Esophagus muscularis mucosa (tissue), 4 donors: ENCODE data around the gene CCDC177. TPM values are rescaled to one million over a fixed set of nuclear protein-coding genes. Genes with fewer than 3 reads are reported as not detected.
A peak's percentile ranks its signal among the peaks of the same experiment; 100 is the strongest.

ENCODE experiments used
- DNase-seq: peaks from one replicate; pipeline ENCODE4 v3.0.0-alpha.2; 2017; ENCODE audit errors: extremely low spot score
- H3K27ac ChIP-seq, 4 donors: fragments of 200-600 bp; sonication (generic); replicated peaks in 1 of 4; 1 replicate in 3 of 4; 2 replicates in 1 of 4; pipeline ENCODE4 v1.5.1; 2016 to 2019; ENCODE audit warnings: mild to moderate bottlenecking in 1 of 4
- H3K27me3 ChIP-seq, 4 donors: fragments of 200-600 bp; sonication (generic); one replicate each; pipeline versions ENCODE4 v1.5.1 to v1.6.0; 2016 to 2019
- H3K36me3 ChIP-seq, 4 donors: fragments of 200-600 bp; sonication (generic); one replicate each; pipeline ENCODE4 v1.5.1; 2016 to 2019
- H3K4me1 ChIP-seq, 4 donors: fragments of 200-600 bp; sonication (generic); one replicate each; pipeline ENCODE4 v1.5.1; 2016 to 2019
- H3K4me3 ChIP-seq, 4 donors: fragments of 200-600 bp; sonication (generic); 1 replicate in 2 of 4; 2 replicates in 2 of 4; pipeline ENCODE4 v1.5.1; 2016 to 2019; ENCODE audit warnings: mild to moderate bottlenecking in 4 of 4, moderate library complexity in 1 of 4
- H3K9me3 ChIP-seq, 4 donors: fragments of 200-600 bp; sonication (generic); 1 replicate in 3 of 4; 2 replicates in 1 of 4; pipeline ENCODE4 v1.5.1; 2016 to 2019
- EP300 ChIP-seq: sonication (generic); formaldehyde crosslinking; IDR thresholded peaks from one replicate; pipeline ENCODE4 v1.6.1; 2017; ENCODE audit warnings: antibody characterized with exemption
- POLR2A ChIP-seq: fragments of 450-650 bp; IDR thresholded peaks from one replicate; pipeline ENCODE4 v1.6.1; 2017; ENCODE audit warnings: antibody characterized with exemption, moderate library complexity, mild to moderate bottlenecking, low read depth
- POLR2AphosphoS5 ChIP-seq, 2 donors: sonication (generic); formaldehyde crosslinking; IDR thresholded peaks; one replicate each; pipeline ENCODE4 v1.6.1; 2017; ENCODE audit warnings: antibody characterized with exemption in 2 of 2
- WGBS: methylation state at CpG from one replicate; pipeline ENCODE4 v1.1.5; 2018; 5-methylcytosine and 5-hydroxymethylcytosine counted together
- intact Hi-C: fragments of 100-400 bp; cut with DNase I; formaldehyde crosslinking; loops from one replicate; pipeline ENCODE4 v1.15.1; 2023
- total RNA-seq, 4 donors: library from RNA; depleted of rRNA; stranded (reverse); fragments of >200 nt; gene quantifications; one replicate each; pipeline versions ENCODE4 v1.1.0 to v1.2.1, GENCODE V29; 2016
- TF ChIP-seq, protein P1 (sequence below), 3 experiments: fragments of 200-600 bp in 2 of 3; fragments of 450-650 bp in 1 of 3; sonication (generic) in 2 of 3; IDR thresholded peaks; one replicate each; pipeline ENCODE4 v1.5.1; 2017 to 2019; ENCODE audit warnings: antibody characterized with exemption in 3 of 3, mild to moderate bottlenecking in 2 of 3, moderate library complexity in 1 of 3

CCDC177 gene
- total RNA-seq, 4 donors from 2014 or later = not detected

DNA sequence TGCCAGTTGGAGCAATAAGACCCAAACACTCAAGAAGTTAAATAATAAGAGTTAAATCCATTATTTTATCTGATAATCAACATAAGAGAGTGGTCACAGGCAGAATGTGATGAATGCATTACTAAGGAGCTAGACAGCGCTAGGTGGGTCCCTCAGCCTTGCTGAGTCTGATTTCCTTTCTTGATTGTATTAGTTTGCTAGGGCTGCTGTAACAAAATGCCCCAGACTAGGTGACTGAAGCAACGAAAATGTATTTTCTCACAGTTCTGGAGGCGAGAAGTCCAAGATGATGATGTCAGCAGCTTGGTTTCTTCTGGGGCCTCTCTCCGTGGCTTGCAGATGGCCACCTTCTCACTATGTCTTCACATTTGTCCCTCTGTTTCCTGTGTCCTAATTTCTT is 8.2 kb upstream of the CCDC177 start:
- no peaks in the 10 kb centered on the region for H3K9me3 ChIP-seq
- DNase-seq = no peak
- H3K36me3 ChIP-seq = no peaks in the 10 kb centered on the region
- H3K27me3 ChIP-seq = peaks cover 0 to 16% (median 0%) of the 10 kb centered on the region in 4 donors
- TF ChIP-seq, protein P1, sequence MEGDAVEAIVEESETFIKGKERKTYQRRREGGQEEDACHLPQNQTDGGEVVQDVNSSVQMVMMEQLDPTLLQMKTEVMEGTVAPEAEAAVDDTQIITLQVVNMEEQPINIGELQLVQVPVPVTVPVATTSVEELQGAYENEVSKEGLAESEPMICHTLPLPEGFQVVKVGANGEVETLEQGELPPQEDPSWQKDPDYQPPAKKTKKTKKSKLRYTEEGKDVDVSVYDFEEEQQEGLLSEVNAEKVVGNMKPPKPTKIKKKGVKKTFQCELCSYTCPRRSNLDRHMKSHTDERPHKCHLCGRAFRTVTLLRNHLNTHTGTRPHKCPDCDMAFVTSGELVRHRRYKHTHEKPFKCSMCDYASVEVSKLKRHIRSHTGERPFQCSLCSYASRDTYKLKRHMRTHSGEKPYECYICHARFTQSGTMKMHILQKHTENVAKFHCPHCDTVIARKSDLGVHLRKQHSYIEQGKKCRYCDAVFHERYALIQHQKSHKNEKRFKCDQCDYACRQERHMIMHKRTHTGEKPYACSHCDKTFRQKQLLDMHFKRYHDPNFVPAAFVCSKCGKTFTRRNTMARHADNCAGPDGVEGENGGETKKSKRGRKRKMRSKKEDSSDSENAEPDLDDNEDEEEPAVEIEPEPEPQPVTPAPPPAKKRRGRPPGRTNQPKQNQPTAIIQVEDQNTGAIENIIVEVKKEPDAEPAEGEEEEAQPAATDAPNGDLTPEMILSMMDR (IDR thresholded peaks at IDR 0.05) = no peak
- TF ChIP-seq POLR2A (no peak), POLR2AphosphoS5 (IDR thresholded peaks at IDR 0.05) (no peak), EP300 (no peak)
- 90% methylated on average over 4 of the region's 4 CpGs for WGBS
- H3K4me1 ChIP-seq = peaks cover 0 to 13% (median 10%) of the 10 kb centered on the region in 4 donors
- H3K27ac ChIP-seq = no peak overlapping the region
- intact Hi-C loops = no loop called here
- no peak overlapping the region for H3K4me3 ChIP-seq

DNA sequence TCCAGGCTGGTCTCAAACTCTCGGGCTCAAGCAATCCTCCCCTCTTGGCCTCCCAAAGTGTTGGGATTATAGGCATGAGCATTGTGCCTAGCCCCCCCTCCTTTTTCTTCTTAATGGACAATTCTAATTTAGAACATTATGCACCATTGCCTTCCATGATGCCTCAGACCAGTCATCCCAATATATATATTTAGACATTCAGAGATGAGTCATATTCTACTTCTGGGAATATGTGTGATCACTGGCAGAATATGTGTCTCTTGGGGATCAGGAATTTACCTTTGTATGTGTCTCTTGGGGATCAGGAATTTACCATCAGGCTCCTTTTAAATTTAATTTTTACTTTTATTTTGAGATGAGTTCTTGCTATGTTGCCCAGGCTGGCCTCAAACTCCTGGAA is 7.5 kb upstream of the CCDC177 start:
- Histone ChIP-seq H3K4me3 (no peak overlapping the region), H3K27ac (no peak overlapping the region), H3K4me1 (peaks cover 0 to 13% (median 10%) of the 10 kb centered on the region in 4 donors), H3K36me3 (no peaks in the 10 kb centered on the region), H3K9me3 (no peaks in the 10 kb centered on the region), H3K27me3 (peaks cover 0 to 17% (median 0%) of the 10 kb centered on the region in 4 donors)
- intact Hi-C loops = no loop called here
- TF ChIP-seq POLR2A (no peak), EP300 (no peak), POLR2AphosphoS5 (IDR thresholded peaks at IDR 0.05) (no peak)
- TF ChIP-seq, protein P1 (IDR thresholded peaks at IDR 0.05) = no peak
- DNase-seq = no peak
- 100% methylated on average over 1 of the region's 1 CpG for WGBS

DNA sequence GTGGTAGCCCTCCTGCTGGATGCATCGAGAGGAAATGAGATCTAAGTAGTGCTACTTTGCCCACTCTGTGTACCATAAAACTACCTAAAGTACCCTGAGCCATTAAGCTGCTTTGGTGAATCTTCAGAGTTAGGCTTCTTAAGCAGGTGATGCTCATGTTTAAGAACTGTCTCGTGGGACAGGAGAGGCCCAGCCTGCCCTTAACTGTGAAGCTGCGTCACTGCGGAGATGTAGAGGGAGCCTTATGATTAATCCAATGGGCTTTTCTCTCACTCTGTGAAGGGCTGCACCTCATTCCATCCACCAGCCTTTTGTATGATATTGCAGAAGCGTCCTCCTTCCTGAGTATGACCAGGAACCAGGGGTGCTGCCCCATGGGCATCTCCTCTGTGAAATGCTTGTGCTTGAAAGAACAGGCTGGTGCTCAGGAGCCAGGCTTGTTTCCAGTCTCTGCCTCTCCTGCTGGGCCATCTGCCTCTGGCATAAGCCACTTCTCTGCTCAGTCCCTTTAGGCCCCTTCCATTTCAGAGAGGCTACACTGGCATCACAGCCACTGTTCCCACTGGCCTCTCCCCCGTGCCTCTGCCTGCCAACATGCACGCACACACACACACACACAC is 6.8 kb upstream of the CCDC177 start:
- Histone ChIP-seq H3K9me3 (no peaks in the 10 kb centered on the region), H3K27me3 (peaks cover 0 to 25% (median 0%) of the 10 kb centered on the region in 4 donors), H3K4me3 (no peak overlapping the region), H3K27ac (no peak overlapping the region), H3K36me3 (no peaks in the 10 kb centered on the region), H3K4me1 (peaks cover 0 to 12% (median 8%) of the 10 kb centered on the region in 4 donors)
- intact Hi-C loops = no loop called here
- DNase-seq = no peak
- 86% methylated on average over 7 of the region's 7 CpGs for WGBS
- TF ChIP-seq POLR2AphosphoS5 (IDR thresholded peaks at IDR 0.05) = no peak
- TF ChIP-seq EP300 = no peak
- TF ChIP-seq POLR2A = no peak
- TF ChIP-seq, protein P1 (IDR thresholded peaks at IDR 0.05) = no peak

DNA sequence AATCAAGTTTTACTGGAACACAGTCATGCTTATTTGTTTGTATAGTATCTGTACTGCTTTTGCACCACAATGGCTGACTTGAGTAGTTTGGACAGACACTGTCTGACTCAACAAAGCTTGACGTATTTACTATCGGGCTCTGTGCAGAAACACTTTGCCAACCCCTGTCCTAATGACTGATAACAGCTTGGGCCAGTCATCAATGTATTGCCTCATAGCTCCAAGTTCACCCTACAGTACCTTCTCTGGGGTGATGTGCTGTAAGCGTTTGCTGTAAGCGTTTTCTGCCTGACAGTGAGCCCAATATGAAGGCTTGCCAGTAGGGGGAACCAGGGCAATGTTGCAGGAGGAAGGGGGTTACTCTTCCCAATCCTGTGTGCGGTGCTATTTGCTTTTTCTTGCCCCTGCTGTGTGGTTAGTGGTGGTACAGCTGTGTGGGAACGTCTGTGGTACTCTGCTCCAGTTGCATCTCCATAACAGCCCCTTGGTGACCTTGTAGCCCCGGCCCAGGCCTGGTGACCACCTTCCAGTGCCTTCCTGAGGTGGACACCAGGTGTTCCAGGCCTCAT is 5.4 kb upstream of the CCDC177 start:
- Histone ChIP-seq H3K27me3 (peaks cover 0 to 39% (median 6%) of the 10 kb centered on the region in 4 donors), H3K36me3 (no peaks in the 10 kb centered on the region), H3K4me3 (no peak overlapping the region), H3K27ac (no peak overlapping the region), H3K4me1 (peaks cover 0 to 6% (median 4%) of the 10 kb centered on the region in 4 donors), H3K9me3 (no peaks in the 10 kb centered on the region)
- intact Hi-C loops = no loop called here
- TF ChIP-seq EP300 (no peak), POLR2A (no peak), POLR2AphosphoS5 (IDR thresholded peaks at IDR 0.05) (peak in 1 of 2 donors; percentile 24)
- TF ChIP-seq, protein P1 (IDR thresholded peaks at IDR 0.05) = peak in 1 of 3 experiments; percentile 11
- 32% methylated on average over 6 of the region's 7 CpGs for WGBS
- no peak for DNase-seq

DNA sequence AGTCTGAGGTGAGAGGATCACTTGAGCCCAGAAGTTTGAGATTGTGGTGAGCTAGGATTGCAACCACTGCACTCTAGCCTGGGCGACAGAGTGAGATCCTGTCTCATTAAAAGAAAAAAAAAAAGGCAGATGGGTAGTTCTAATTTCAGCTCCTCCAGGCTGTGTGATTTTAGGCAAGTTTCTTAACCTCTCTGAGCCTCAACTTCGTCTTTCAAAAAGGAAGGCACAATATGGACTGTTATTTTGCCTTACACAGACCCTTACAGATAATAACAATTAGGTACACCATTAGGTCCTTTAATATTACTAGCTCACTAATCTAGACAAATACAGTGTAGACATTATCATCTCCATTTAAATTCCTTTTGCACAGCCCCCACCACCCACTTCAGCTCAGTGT is 4.8 kb upstream of the CCDC177 start:
- Histone ChIP-seq H3K4me1 (peaks cover 4 to 7% (median 5%) of the 10 kb centered on the region in 4 donors), H3K9me3 (no peaks in the 10 kb centered on the region), H3K27me3 (peaks cover 0 to 44% (median 12%) of the 10 kb centered on the region in 4 donors), H3K27ac (no peak overlapping the region), H3K4me3 (no peak overlapping the region), H3K36me3 (no peaks in the 10 kb centered on the region)
- no peak for TF ChIP-seq POLR2AphosphoS5 (IDR thresholded peaks at IDR 0.05)
- no peak for TF ChIP-seq EP300
- no peak for TF ChIP-seq POLR2A
- TF ChIP-seq, protein P1 (IDR thresholded peaks at IDR 0.05) = no peak
- DNase-seq = no peak
- WGBS = 88% methylated on average over 2 of the region's 2 CpGs
- intact Hi-C loops = no loop called here
